Stromal cell of bone marrow (primary cell): ENCODE measurements around the gene AP4S1.
"Not testable (repeated sequence)": the region's sequence is repeated elsewhere in the genome, so short reads cannot be mapped to it uniquely, and the experiment has no call there.

Source experiments
- DNase-seq: peaks from one replicate; pipeline ENCODE4 v3.0.0-alpha.2; 2012; ENCODE audit warnings: low read depth

Gene AP4S1

DNA sequence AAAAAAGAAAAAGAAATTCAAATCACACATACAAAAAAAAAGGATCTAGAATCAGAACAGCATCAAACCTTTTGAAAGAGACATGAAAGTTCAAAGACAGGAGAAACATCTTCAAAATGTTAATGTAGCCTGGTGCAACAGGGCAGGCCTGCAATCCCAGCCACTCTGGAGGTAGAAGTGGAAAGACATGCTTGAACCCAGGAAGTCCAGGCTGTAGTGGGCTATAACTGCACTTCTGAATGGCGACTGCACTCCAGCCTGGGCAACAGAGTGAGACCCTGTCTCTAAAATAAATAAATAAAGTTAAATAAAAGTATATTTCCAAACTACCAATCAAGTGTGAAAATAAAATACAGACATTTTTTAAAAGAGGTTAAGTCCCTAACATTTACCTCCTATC is 18.7 kb upstream of the AP4S1 start:
- no peak for DNase-seq

DNA sequence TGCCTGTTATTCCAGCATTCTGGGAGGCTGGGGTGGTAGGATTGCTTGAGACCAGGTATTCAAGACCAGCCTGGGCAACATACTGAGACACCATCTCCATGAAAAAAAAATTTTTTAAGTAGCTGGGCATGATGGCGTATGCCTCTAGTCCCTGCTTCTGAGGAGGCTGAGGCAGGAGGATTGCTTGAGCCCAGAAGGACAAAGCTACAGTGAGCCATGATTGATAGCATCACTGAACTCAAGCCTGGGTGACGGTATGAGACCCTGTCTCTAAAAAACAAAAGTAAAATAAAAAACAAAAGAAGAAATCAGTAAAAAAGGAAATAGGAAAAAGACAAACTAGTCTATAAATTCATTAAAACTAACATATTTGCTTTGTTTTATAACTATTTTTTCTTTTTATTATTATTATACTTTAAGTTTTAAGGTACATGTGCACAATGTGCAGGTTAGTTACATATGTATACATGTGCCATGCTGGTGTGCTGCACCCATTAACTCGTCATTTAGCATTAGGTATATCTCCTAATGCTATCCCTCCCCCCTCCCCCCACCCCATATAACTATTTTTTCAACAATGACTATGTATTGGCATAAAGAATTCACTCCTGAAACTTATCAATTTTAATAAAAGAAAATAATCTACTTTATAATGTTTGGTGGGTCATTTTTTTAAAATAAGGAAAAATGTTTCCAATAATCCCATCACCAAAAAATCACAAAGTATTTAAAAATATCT is 15.4 kb upstream of the AP4S1 start:
- no peak for DNase-seq

DNA sequence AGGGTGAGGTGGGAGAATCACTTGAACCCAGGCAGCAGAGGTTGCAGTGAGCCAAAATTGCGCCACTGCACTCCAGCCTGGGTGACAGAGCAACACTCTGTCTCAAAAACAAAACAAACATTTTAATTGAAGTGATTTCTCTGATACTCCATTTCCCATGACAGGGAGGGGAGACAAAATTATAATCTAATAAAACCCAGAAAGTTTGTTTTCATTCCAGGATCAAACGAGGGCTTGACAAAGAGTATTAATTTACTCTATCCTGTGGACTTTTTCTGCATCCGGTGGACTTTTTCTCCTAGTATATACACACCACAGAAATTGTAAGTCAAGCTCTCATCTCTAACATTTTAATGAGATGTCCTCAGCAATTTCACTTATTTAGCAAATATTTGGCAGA is 14.5 kb upstream of the AP4S1 start:
- DNase-seq = no peak

DNA sequence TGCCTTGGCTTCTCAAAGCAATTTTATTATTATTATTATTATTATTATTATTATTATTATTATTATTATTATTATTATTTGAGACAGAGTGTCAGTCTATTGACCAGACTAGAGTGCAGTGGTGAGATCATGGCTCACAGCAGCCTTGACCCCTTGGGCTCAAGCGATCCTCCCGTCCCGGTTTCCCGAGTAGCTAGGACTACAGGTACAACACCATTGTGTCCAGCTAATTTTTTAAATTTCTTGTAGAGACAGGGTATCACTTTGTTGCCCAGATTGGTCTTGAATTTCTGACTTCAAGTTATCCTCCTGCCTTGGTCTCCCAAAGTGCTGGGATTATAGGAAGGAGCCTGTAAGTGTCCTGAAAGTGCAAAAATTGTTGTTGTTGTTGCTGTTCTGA is 11.6 kb upstream of the AP4S1 start:
- DNase-seq = no peak

DNA sequence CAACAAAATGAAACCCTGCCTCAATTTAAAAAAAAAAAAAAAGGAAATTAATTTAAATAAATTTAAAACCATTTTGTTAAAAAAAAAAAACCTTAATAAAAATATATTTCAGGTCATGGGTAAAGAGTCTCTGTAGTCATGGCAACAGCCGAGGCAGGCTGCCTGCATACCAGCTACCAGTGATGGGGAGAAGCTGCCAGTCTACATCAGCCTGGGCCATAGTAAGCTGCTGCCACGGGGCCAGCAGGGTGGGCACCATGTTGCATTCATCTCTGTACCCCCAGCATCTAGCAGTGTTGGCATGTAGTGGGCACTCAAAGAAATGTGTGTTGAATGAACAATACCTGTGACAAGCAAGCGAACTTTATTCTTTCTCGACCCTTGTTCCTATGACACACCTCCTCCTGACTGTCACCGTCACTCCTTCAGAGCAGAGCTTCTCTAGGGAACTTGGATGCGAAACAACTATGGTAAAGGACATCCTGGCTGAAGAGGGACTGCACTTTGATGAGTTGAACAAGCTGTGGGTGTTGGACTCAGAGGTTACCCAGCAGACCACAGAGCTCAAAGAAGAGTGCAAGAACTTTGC is 7.3 kb upstream of the AP4S1 start:
- no peak for DNase-seq

DNA sequence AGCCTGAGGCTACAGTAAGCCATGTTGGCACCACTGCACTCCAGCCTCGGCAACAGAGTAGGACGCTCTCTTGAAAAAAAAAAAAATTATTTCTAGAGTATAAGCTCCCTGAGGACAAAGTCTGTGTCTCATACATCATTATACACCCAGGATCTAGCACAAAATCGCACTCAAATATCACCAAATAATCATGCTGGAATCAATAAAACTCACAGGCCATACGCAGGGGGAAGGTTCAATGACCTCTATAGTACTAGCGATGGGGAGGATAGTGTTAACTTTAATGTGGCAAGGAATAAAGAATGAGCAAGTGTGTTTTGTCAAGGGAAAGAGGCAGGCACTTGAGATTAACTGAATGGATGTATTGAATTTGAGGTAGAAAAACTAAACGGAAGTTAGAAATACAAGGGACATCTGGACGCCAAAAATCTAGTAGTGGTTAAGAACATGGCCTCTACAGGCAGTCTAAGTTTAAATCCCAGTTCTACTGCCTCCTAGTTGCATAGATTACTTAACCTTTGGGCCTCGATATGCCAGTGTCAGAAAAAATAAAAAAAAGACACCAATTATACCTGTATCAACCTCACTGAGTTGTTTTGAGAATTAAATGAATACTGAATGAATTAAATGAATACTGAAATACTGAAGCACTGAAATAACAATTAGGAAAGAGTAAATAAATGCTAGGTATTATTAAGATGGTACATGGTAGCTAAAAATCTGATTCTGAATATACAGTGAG is 4.4 kb upstream of the AP4S1 start:
- DNase-seq = no peak

DNA sequence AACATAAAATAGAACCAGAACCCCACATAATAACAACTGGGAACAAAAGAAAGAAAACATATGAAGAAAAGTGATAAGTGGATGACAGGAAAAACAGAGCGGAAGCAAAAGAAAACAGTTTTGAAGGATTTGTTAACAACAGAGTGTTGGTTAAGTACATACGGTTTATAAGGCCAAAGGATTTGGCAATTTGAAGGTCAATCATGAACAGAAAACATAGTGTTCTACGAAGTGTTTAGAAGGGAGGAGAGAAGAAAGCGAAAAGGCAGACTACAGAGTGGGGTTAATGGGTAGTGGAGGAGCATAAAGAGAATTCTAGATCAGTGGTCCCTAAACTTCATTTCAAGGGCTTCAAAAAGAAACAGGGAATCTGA is 3.9 kb upstream of the AP4S1 start:
- DNase-seq = no peak

DNA sequence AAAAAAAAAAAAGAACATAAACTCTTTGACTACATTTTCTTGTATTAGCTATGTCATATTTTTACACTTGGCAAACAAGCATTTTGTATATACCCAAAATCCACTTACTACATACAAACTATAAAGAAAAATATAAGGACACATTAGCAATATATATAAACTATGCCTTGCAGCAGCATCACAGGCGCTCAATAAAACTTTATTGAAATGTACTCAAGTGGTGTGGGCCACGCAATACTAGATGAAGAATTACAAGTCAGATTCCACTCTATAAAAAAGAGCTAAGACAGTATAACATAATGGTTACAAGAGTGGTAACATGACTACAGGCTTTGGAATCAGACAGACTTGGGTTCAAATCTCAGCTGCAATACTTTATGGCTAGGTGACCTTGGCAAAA is 3.1 kb upstream of the AP4S1 start:
- DNase-seq = no peak

DNA sequence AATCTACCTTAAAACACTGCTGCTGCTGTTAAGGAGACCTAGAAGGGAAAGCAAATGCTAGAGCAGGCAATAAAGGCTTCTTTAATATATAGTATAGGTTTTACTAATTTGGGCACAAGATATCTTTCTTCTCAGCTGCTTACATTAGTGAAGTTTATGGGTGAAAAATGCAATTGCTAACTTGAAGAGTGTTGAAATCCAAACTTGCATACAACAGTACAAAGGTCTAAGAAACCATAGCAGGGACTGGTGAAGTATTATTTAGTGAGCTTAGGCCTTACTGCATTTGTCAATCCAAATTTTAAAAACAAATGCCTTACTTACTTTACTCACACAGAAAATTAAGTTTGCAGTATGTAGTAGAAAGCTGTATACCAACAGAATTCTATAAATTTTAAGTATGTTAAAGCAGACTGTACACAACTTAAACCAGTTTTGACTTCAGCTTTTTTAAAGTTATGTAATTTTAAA is 1.4 kb upstream of the AP4S1 start:
- no peak for DNase-seq

DNA sequence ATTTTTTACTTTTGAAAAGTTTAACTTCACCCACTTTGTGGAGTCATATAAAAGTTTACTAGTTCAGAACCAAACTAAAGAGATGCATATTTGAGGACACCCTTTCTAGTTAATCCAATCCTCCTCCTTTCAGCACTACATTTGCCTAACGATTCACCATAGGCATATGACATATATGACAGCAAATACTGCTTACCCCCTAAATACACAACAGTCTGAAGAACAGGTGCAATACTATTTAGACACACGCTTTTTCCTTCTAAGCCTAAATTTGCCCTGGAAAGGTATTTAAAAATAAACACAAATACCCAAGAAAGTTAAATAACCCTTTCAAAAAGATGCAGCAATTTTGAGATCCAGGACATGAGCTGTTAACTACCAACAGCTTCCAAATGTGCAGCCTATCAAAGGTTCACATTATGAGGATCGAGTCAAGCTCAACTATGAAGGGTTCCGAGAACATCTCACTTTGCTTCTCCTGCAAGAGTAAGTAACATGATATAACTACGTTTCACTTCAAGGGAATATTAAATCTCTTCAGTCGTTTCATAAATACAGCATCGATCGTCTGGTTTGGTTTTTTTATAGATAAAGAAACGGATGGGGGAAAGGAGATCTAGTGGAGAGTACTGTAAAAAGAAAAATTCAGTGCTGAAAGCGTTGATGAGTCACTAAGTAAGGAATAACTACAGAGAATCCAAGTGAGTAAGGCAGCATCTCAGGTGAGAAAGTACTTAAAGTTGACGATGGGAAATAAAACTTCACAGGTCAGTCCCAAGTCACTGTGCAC is 677 bp upstream of the AP4S1 start:
- no peak for DNase-seq

DNA sequence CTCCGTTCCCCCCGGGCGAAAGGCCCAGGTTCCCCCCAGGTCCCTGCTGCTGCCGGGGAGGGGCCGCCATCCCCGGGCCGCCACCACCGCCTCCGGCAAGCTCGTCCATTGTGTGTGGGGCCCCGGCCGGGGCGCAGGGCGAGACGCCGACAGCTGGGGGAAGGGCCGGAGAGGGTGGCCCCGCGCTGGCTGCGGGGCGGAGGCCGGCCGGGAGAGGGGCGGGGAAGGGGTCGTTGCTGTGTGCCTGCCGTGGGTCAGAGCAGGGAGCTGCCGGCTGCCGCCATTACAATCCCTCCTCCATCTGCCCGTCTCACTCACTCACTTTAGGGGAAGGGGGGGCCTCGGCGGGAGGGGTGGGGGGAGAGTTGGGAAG is 614 bp downstream of the AP4S1 start, which contains the start of gene STRN3:
STRN3 (minus strand) TSS at position 303 of the 373 bp plus-strand sequence; CDS start at position 109, 194 bp downstream.
- no peak for DNase-seq

DNA sequence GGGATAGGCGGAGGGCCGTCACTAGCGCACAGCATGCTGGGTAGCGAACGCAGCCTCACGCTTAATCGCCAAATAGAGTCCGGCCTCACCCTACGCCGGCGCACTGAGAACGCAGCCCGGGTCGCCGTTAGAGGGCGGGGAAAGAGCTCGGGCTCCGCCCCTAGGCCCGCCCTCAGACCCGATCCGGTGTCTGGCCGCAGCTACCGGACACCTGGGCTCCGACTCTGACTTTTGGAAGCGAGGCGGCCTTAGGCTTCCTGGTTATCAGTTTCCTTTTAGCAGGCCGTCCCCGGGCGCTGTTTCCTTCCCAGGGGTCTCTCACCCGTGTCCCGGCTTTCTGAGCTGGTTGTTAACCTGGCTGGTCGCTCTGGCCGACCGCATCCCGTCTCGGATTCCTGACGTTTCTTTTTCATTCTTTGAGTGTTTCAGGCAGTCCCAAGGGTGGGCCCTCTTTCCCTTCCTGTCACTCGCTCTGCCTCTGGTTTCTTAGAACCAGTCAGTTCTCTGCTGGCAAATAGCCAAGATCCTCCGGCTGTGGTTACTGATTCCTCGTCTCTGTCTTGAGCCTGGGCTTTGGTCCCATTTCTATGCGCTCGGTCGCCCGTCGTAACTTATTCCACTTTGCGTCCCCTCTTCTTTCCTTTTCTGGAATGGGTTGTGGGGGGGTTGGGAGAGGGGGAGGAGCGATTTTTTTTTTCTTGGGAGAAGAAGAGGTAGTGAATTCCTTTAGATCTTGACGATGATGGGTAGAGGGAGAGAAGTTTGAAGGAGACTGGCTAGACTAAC is 1.2 kb downstream of the AP4S1 start:
- DNase-seq = peak; percentile 94

DNA sequence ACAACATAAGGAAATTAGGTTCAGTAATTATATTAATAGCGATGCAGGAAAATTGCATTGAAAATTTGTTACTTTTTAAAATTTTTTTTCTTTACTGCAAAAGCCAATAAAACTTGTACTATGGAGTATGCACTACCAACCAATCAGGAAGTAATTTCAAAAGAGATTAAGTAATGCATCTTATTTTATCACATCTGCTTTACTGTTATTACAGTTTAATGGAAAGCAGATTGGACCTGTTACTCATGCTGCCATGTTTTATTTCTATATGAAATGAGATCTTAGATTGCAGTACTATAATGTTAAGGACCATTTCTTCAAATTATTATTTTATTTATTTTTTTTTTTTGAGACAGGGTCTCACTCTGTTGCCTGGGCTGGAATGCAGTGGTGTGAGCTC is 2.4 kb downstream of the AP4S1 start:
- DNase-seq = no peak

DNA sequence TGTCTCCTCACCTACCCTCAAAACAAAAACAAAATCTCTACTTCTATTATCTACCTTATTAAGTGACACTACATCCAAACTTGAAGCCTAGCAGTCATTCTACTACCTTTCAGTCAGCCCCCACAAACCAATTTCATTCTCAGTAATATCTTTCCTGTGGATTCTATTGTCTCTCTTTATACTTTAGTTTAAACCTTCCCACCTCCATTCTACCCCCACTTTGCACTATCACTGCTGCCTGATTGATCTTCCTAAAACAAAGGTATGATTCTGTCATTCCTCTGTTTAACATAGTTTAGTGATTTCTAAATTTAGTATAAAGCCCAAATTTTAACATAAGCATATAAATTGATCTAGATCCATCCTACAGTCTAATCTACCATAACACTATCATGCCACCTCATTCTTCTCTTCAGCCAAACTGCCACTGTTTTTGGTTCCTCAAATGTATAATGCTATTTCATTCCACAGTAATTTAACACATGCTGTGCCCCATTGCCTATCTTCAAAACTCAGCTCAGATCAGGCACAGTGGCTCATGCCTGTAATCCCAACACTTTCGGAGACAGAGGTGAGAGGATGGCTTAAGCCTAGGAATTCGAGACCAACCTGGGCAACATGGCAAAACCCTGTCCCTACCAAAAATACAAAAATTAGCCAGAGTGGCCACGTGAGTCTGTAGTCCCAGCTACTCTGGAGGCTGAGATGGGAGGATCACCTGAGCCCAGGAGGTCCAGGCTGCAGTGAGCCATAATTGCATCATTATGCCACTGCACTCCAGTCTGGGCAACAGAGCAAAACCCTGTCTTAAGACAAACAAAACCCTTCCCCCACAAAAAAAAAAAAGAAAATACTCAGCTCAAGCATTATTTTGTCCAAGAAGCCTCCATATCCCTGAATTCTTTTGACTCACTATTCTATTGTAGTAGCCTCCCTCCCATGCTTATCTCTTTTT is 3.8 kb downstream of the AP4S1 start:
- DNase-seq = no peak

DNA sequence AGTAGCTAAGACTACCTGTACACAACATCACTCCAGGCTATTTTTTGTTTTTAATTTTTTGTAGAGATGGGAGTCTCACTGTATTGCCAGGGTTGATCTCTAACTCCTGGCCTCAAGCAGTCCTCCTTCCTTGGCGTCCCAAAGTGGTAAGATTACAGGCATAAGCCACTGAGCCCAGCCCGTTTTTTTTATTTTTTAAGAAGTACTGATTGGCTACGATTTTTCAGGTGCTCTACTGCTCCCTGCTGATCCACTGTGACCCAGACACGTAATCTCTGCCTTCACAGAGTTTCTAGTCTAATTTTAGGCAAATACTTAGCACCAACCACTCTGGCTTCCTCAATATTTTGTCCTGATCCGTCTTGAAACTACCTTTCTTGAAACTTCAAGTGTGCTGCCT is 5.0 kb downstream of the AP4S1 start:
- DNase-seq = no peak

DNA sequence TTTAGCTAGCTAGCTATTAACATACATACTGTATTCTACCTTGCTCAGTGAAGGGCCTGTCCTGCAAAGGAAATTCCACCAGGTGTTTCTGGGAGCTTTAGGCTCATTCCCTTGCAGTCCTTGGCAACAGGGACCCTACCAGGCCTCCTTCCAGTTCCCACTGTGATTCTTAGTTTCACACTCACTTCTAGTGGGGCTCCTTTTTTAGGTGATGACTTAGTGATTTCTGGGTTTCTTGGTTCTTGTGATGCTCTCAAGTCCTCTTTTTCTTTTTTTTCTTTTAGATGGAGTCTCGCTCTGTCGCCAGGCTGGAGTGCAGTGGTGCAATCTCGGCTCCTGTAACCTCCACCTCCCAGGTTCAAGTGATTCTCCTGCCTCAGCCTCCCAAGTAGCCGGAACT is 11.1 kb downstream of the AP4S1 start:
- no peak for DNase-seq

DNA sequence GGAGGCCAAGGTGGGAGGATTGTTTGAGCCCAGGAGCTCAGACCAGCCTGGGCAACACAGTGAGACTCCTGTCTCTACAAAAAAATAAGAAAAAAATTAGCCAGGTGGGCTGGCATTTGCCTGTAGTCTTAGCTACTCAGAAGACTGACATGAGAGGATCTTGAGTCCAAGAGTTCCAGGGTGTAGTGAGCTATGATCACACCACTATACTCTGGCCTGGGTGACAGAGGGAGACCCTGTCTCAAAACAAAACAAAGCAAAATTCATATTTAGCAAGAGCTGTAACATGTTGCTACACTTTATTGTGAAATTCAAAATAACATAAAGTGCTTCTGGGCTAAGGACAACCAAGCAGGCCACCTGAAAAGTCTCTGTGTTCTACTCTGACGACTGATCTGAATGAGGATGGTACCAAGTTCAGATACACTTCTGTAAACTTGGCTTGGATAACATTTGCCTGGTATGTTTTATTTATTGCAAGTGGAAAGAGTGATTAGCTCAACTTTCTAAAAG is 12.3 kb downstream of the AP4S1 start:
- no peak for DNase-seq

DNA sequence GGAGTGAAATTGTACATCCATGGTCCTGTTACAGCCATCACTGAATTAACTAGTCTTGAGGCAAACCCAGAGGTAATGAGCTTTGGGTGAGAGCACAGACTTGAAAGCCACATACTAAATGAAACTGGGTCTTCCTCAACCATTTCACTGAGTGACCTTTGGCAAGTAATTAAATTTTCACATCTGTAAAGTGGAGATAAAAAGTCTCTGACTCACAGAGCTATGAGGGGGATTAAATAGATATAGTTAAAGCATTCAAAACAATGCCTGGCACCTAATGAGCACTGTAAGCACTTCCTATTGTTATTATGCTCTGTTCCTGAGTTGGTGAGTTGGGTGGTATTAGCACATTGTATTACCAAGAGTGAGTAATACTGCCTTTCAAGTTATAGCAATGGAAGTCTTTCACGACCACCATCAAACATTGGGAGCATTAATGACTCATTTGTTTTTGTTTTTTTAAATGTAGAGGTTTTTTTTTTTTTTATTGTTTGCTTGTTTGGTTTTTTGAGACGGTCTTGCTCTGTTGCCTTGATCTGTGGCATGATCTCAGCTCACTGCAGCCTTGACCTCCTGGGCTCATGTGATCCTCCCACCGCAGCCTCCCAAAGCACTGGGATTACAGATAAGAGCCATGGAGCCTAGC is 13.2 kb downstream of the AP4S1 start:
- DNase-seq = no peak

DNA sequence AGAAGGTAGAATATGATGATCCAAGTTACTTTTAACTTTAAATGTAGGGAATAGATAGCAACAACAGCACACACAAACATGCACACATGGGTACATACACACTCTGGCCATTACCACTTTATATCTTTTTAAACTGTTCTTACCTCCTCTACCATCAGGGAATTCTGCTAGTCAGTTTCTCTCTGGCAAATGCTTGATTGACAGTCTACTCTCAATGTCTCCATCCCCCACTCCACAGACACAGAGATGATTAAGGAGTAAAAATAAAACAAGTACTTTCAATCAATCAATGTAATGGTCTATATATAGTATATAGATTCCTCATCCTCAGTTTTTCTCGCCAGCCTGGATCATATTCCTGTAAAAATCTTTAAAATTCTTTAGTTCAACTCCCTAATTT is 16.9 kb downstream of the AP4S1 start:
- DNase-seq = no peak

DNA sequence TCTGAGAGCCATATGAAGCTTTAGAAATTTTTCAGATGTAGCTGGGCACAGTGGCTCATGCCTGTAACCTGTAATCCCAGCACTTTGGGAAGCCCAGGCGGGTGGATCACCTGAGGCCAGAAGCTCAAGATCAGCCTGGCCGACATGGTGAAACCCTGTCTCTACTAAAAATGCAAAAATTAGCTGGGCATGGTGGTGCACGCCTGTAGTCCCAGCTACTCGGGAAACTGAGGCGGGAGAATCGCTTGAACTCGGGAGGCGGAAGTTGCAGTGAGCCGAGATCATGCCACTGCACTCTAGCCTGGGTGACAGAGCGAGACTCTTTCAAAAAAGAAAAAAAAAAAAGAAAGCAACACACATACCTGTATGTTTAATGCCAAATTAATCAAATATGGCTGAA is 17.4 kb downstream of the AP4S1 start:
- DNase-seq = not testable (repeated sequence)
